ENCODE results near the gene ADAM12.

DNA sequence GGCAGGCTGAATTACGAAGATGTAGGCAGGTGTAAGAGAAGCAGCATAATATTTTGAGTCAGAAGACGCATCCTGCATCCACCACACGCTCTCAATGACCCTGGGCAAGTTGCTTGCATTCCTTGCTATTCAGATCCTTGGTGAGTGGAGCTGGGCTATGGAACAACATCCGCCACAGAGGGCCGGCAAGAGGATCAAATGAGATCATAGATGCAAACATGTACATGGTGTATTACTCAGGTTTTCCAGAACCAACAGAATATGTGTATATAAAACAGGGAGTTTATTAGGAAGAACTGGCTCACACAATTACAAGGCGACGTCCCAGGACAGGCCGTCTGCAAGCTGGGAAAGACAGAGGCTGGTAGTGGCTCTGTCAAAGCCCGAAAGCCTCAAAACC, 51.5 kb downstream of the ADAM12 start:
- no peak for TF ChIP-seq EZH2 (IDR thresholded peaks at IDR 0.05)
- TF ChIP-seq POLR2AphosphoS5 (IDR thresholded peaks at IDR 0.05; ENCODE audit: low read depth, low read length), result no peak
- TF ChIP-seq, protein P1, sequence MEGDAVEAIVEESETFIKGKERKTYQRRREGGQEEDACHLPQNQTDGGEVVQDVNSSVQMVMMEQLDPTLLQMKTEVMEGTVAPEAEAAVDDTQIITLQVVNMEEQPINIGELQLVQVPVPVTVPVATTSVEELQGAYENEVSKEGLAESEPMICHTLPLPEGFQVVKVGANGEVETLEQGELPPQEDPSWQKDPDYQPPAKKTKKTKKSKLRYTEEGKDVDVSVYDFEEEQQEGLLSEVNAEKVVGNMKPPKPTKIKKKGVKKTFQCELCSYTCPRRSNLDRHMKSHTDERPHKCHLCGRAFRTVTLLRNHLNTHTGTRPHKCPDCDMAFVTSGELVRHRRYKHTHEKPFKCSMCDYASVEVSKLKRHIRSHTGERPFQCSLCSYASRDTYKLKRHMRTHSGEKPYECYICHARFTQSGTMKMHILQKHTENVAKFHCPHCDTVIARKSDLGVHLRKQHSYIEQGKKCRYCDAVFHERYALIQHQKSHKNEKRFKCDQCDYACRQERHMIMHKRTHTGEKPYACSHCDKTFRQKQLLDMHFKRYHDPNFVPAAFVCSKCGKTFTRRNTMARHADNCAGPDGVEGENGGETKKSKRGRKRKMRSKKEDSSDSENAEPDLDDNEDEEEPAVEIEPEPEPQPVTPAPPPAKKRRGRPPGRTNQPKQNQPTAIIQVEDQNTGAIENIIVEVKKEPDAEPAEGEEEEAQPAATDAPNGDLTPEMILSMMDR (IDR thresholded peaks at IDR 0.05 in 2 of 3, conservative IDR thresholded peaks at IDR 0.05 in 1 of 3; ENCODE audit: borderline replicate concordance in 1 of 3, insufficient read depth in 1 of 3, low read depth in 2 of 3, low read length in 2 of 3), result no peak
- no peak for TF ChIP-seq RAD21 (IDR thresholded peaks at IDR 0.05; ENCODE audit: low read depth)
